Esophagus mucosa (tissue), 1 donor: ENCODE data around the gene TAF5. TPM values are rescaled to one million over a fixed set of nuclear protein-coding genes. Genes with fewer than 3 reads are reported as not detected.
"Not testable (repeated sequence)": the region's sequence is repeated elsewhere in the genome, so short reads cannot be mapped to it uniquely, and the experiment has no call there.

Experiments
- ATAC-seq: fragments of 200-7000 bp; cut with Tn5 transposase; one replicate; pipeline ENCODE4 v1.9.1; 2020
- total RNA-seq: library from RNA; stranded (reverse); gene quantifications from one replicate; pipeline ENCODE4 v1.2.4, GENCODE V29; 2023
- donor health status: DM: yes; HTN: yes; CAD: no.

TAF5 gene
- total RNA-seq, result 2.6 TPM

- peak; percentile 93 for ATAC-seq
Observed at GRCh38 chr10:103367782-103368518, at the start of gene TAF5. TSS of gene TAF5 (plus strand) at chr10:103367976. CDS start at chr10:103367990, 14 bp downstream.

- ATAC-seq, result no peak
Observed at GRCh38 chr10:103327906-103328305, 39.9 kb upstream of the TAF5 start.

GRCh38 chr10:103333934-103334520 lies 33.7 kb upstream of the TAF5 start:
- ATAC-seq, result no peak

- ATAC-seq, result no peak
Observed at GRCh38 chr10:103334567-103334966, 33.2 kb upstream of the TAF5 start.

- ATAC-seq, result no peak
Observed at GRCh38 chr10:103336370-103336769, 31.4 kb upstream of the TAF5 start.

GRCh38 chr10:103350175-103350516 lies 17.6 kb upstream of the TAF5 start:
- ATAC-seq, result no peak

GRCh38 chr10:103350517-103351260 lies 17.1 kb upstream of the TAF5 start, which contains the start of gene PCGF6:
TSS of gene PCGF6 (minus strand) at chr10:103351140. CDS start at chr10:103351066, 74 bp downstream.
- peak; percentile 80 for ATAC-seq

GRCh38 chr10:103353281-103353680 lies 14.5 kb upstream of the TAF5 start:
- ATAC-seq, result no peak

- ATAC-seq, result not testable (repeated sequence)
Observed at GRCh38 chr10:103354567-103354966, 13.2 kb upstream of the TAF5 start.

- no peak for ATAC-seq
Observed at GRCh38 chr10:103355906-103356599, 11.7 kb upstream of the TAF5 start.

- ATAC-seq, result not testable (repeated sequence)
Observed at GRCh38 chr10:103359493-103359892, 8.3 kb upstream of the TAF5 start.

GRCh38 chr10:103360791-103361190 lies 7.0 kb upstream of the TAF5 start:
- ATAC-seq, result peak; percentile 82

- no peak for ATAC-seq
Observed at GRCh38 chr10:103367379-103367781, 396 bp upstream of the TAF5 start.

- ATAC-seq, result no peak
Observed at GRCh38 chr10:103373544-103373943, 5.8 kb downstream of the TAF5 start.

- ATAC-seq, result no peak
Observed at GRCh38 chr10:103374263-103374662, 6.5 kb downstream of the TAF5 start.

GRCh38 chr10:103382769-103383168 lies 15.0 kb downstream of the TAF5 start:
- ATAC-seq, result no peak

GRCh38 chr10:103394180-103394579 lies 26.4 kb downstream of the TAF5 start:
- ATAC-seq, result no peak

GRCh38 chr10:103395754-103396066 lies 27.9 kb downstream of the TAF5 start:
- ATAC-seq, result peak; percentile 4

- ATAC-seq, result peak; percentile 100
Observed at GRCh38 chr10:103396067-103396788, 28.5 kb downstream of the TAF5 start, which contains the start of the genes ATP5MK and PDCD11. TSS of gene ATP5MK (minus strand) at chr10:103396475. CDS start at chr10:103392457, 4,018 bp downstream. TSS of gene PDCD11 (plus strand) at chr10:103396626. CDS start at chr10:103398427, 1,801 bp downstream.

GRCh38 chr10:103396789-103397087 lies 29.0 kb downstream of the TAF5 start:
- ATAC-seq, result no peak

- no peak for ATAC-seq
Observed at GRCh38 chr10:103397191-103397825, 29.5 kb downstream of the TAF5 start.

GRCh38 chr10:103413564-103413963 lies 45.8 kb downstream of the TAF5 start:
- ATAC-seq, result no peak
